ENCODE measurements around the gene ANGPTL8.

GRCh38 chr19:11198769-11199424 is 40.5 kb upstream of the ANGPTL8 start:
- TF ChIP-seq CTCF (IDR thresholded peaks at IDR 0.05) (no peak), POLR2A (IDR thresholded peaks at IDR 0.05) (no peak)
